Caco-2 (cell line): ENCODE data around the gene DZANK1. TPM values are rescaled to one million over a fixed set of nuclear protein-coding genes. Genes with fewer than 3 reads are reported as not detected.

Source experiments
- BruUV-seq: library from RNA; stranded (reverse); fragments of 400-500 nt; replicated peaks from 2 replicates; lab custom pipeline; 2021; lab: Mats Ljungman, UMichigan
- CTCF ChIA-PET: fragments of 300-600 bp; sonication (Branson Sonifier 250); formaldehyde crosslinking; loops from one replicate; lab custom pipeline; 2022; ENCODE audit warnings: antibody characterized with exemption; lab: Charles Lee
- POLR2A ChIA-PET: fragments of 300-600 bp; sonication (Branson Sonifier 250); formaldehyde crosslinking; loops from one replicate; lab custom pipeline; 2022; ENCODE audit warnings: antibody characterized with exemption; lab: Charles Lee
- DNase-seq, 2 experiments: peaks; one replicate each; pipeline versions ENCODE4 v3.0.0 to v3.0.0-alpha.2; 2020 to 2022
- H3K27me3 ChIP-seq: replicated peaks from 2 replicates; pipeline ENCODE4 v1.6.0; 2011; ENCODE audit warnings: low read length; ENCODE audit not compliant: control insufficient read depth, insufficient read depth
- H3K36me3 ChIP-seq: 2 replicates; pipeline ENCODE4 v1.5.1; 2011; ENCODE audit warnings: low read length; ENCODE audit not compliant: control insufficient read depth, insufficient read depth
- H3K4me1 ChIP-seq: fragments of 250-450 bp; sonication (Bioruptor Pico); 2 replicates; pipeline ENCODE4 v1.5.1; 2020; ENCODE audit warnings: mild to moderate bottlenecking
- H3K4me3 ChIP-seq: 2 replicates; pipeline ENCODE4 v1.5.1; 2011; ENCODE audit warnings: low read depth, mild to moderate bottlenecking, control low read depth, low read length
- H3K9me3 ChIP-seq: fragments of 250-450 bp; sonication (Bioruptor Pico); 2 replicates; pipeline ENCODE4 v1.5.1; 2020; ENCODE audit warnings: mild to moderate bottlenecking, moderate library complexity
- H3K27ac Mint-ChIP-seq: one replicate; pipeline ENCODE4 v1.8.0; 2022; ENCODE audit warnings: mixed read lengths; ENCODE audit not compliant: unreplicated experiment
- H3K27me3 Mint-ChIP-seq: one replicate; pipeline ENCODE4 v1.8.0; 2022; ENCODE audit warnings: mixed read lengths; ENCODE audit not compliant: insufficient read depth, unreplicated experiment
- H3K36me3 Mint-ChIP-seq: one replicate; pipeline ENCODE4 v1.8.0; 2022; ENCODE audit warnings: mild to moderate bottlenecking, mixed read lengths; ENCODE audit not compliant: insufficient read depth, unreplicated experiment
- H3K4me1 Mint-ChIP-seq: one replicate; pipeline ENCODE4 v1.8.0; 2022; ENCODE audit warnings: low read depth, mixed read lengths; ENCODE audit not compliant: unreplicated experiment
- H3K4me3 Mint-ChIP-seq: one replicate; pipeline ENCODE4 v1.8.0; 2022; ENCODE audit warnings: mild to moderate bottlenecking, moderate library complexity, mixed read lengths; ENCODE audit not compliant: unreplicated experiment
- H3K9me3 Mint-ChIP-seq: one replicate; pipeline ENCODE4 v1.8.0; 2022; ENCODE audit warnings: mixed read lengths; ENCODE audit not compliant: unreplicated experiment
- intact Hi-C: fragments of 100-400 bp; cut with micrococcal nuclease; formaldehyde crosslinking; loops from one replicate; pipeline ENCODE4 v1.10.0; 2022; ENCODE audit not compliant: unreplicated experiment
- total RNA-seq: library from RNA; stranded (reverse); gene quantifications from 2 replicates; pipeline ENCODE4 v1.2.3, GENCODE V29; 2022
- TF ChIP-seq, protein P1 (sequence below), 2 experiments: fragments of 200-600 bp in 1 of 2; IDR thresholded peaks; 1 replicate in 1 of 2; 2 replicates in 1 of 2; pipeline versions ENCODE4 v1.5.1 to v1.8.0; 2011 to 2022; ENCODE audit warnings: antibody characterized with exemption in 1 of 2, control low read depth in 1 of 2, inconsistent platforms in 1 of 2, low read depth in 1 of 2, low read length in 1 of 2, mild to moderate bottlenecking in 1 of 2, moderate library complexity in 1 of 2; ENCODE audit not compliant: insufficient read depth in 1 of 2, severe bottlenecking in 1 of 2, unreplicated experiment in 1 of 2

DZANK1 gene
- total RNA-seq, 1 experiment from 2014 or later, result 8.6 TPM

- no peaks in the 10 kb centered on the region; the same call in 1 of the 2 replicates for H3K36me3 ChIP-seq
- Mint-ChIP-seq H3K27ac (no peak overlapping the region), H3K27me3 (no peaks in the 10 kb centered on the region), H3K4me1 (peaks cover 8% of the 10 kb centered on the region), H3K4me3 (peak overlapping the region; percentile 94), H3K9me3 (no peaks in the 10 kb centered on the region), H3K36me3 (peaks cover 17% of the 10 kb centered on the region)
- BruUV-seq, result no TSS peak
- no peaks in the 10 kb centered on the region for H3K9me3 ChIP-seq
- intact Hi-C loops, result loop anchor here (1.0 kb wide), 2 partner anchors 10 to 30 kb away; partner anchors contain the start of genes DZANK1, POLR3F and SEC23B
- ChIA-PET CTCF (interaction anchor here (1.3 to 2.6 kb wide), 3 partner anchors 9 to 88 kb away, joined by 3 to 12 read pairs (median 3); partner anchors contain the start of genes DZANK1, POLR3F and SEC23B), POLR2A (interaction anchor here (0.8 to 1.8 kb wide), 5 partner anchors 9 to 209 kb away, joined by 3 to 55 read pairs (median 4); partner anchors contain the start of genes DZANK1, POLR3F, SEC23B and ZNF133)
- TF ChIP-seq, protein P1, sequence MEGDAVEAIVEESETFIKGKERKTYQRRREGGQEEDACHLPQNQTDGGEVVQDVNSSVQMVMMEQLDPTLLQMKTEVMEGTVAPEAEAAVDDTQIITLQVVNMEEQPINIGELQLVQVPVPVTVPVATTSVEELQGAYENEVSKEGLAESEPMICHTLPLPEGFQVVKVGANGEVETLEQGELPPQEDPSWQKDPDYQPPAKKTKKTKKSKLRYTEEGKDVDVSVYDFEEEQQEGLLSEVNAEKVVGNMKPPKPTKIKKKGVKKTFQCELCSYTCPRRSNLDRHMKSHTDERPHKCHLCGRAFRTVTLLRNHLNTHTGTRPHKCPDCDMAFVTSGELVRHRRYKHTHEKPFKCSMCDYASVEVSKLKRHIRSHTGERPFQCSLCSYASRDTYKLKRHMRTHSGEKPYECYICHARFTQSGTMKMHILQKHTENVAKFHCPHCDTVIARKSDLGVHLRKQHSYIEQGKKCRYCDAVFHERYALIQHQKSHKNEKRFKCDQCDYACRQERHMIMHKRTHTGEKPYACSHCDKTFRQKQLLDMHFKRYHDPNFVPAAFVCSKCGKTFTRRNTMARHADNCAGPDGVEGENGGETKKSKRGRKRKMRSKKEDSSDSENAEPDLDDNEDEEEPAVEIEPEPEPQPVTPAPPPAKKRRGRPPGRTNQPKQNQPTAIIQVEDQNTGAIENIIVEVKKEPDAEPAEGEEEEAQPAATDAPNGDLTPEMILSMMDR (IDR thresholded peaks at IDR 0.05; ENCODE audit: insufficient read depth in 1 of 2, low read depth in 1 of 2, low read length in 1 of 2, severe bottlenecking in 1 of 2, unreplicated experiment in 1 of 2), result no peak
- no peak for DNase-seq
- no peak overlapping the region for H3K4me3 ChIP-seq
- peaks cover 8% of the 10 kb centered on the region; the same call in 1 of the 2 replicates for H3K4me1 ChIP-seq
- no peaks in the 10 kb centered on the region for H3K27me3 ChIP-seq
These were observed 30.8 kb upstream of the DZANK1 start for GRCh38 chr20:18497603-18498002.

- intact Hi-C loops, result loop anchor here (1.0 kb wide), 2 partner anchors 10 to 30 kb away; partner anchors contain the start of genes DZANK1, POLR3F and SEC23B
- Mint-ChIP-seq H3K36me3 (peaks cover 17% of the 10 kb centered on the region), H3K4me1 (peaks cover 8% of the 10 kb centered on the region), H3K4me3 (peak within 1 kb of the TSS; percentile 94), H3K27ac (peak within 1 kb of the TSS; percentile 72), H3K27me3 (no peaks in the 10 kb centered on the region), H3K9me3 (no peaks in the 10 kb centered on the region)
- ChIA-PET CTCF (interaction anchor here (0.6 to 2.6 kb wide), 4 partner anchors 10 to 181 kb away, joined by 3 to 12 read pairs (median 8); partner anchors contain the start of genes DZANK1, POLR3F and SEC23B), POLR2A (interaction anchor here (0.8 to 1.8 kb wide), 5 partner anchors 10 to 209 kb away, joined by 3 to 55 read pairs (median 4); partner anchors contain the start of genes DZANK1, POLR3F, SEC23B and ZNF133)
- DNase-seq, result peak; percentile 89 to 90
- Histone ChIP-seq H3K36me3 (no peaks in the 10 kb centered on the region; the same call in 1 of the 2 replicates), H3K4me3 (peak within 1 kb of the TSS; percentile 64), H3K9me3 (no peaks in the 10 kb centered on the region), H3K4me1 (peaks cover 8% of the 10 kb centered on the region; the same call in 1 of the 2 replicates), H3K27me3 (no peaks in the 10 kb centered on the region)
- BruUV-seq, result TSS peak; percentile 45
- TF ChIP-seq, protein P1 (IDR thresholded peaks at IDR 0.05; ENCODE audit: insufficient read depth in 1 of 2, low read depth in 1 of 2, low read length in 1 of 2, severe bottlenecking in 1 of 2, unreplicated experiment in 1 of 2), result no peak
These were observed 30.1 kb upstream of the DZANK1 start, which contains the start of gene RBBP9 for GRCh38 chr20:18496740-18497592. TSS of gene RBBP9 (minus strand) at chr20:18497225. CDS start at chr20:18497167, 58 bp downstream.

DNA sequence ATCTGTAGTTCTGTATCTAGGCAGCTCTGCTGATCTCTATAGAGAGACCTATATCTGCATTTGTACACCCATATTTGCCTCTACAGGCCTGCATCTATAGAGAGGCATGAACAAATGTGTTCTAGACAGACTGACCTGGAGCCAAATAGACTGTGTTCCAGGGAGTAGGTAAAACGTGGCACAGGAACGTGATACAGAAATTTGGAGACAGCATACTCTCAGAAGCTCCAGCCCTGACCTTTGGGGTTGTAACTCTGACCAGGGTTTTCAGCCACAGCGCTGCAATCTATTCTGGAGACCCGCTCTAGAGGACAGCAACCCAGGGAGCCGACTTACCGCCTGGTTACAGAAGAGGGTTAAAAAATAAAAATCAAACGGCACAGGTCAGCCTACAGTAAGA, 29.2 kb upstream of the DZANK1 start:
- CTCF ChIA-PET, result interaction anchor here (1.3 to 2.6 kb wide), 2 partner anchors 11 to 29 kb away, joined by 3 to 12 read pairs; partner anchors contain the start of genes DZANK1, POLR3F and SEC23B
- Histone ChIP-seq H3K9me3 (no peaks in the 10 kb centered on the region), H3K36me3 (no peaks in the 10 kb centered on the region; the same call in 1 of the 2 replicates), H3K4me3 (peak overlapping the region; percentile 64), H3K27me3 (no peaks in the 10 kb centered on the region), H3K4me1 (peaks cover 8% of the 10 kb centered on the region; the same call in 1 of the 2 replicates)
- H3K9me3 Mint-ChIP-seq, result no peaks in the 10 kb centered on the region
- peaks cover 8% of the 10 kb centered on the region for H3K4me1 Mint-ChIP-seq
- H3K36me3 Mint-ChIP-seq, result peaks cover 17% of the 10 kb centered on the region
- no peak for DNase-seq
- POLR2A ChIA-PET, result interaction anchor here (0.9 to 1.8 kb wide), 3 partner anchors 11 to 29 kb away, joined by 3 to 55 read pairs (median 10); partner anchors contain the start of genes DZANK1, POLR3F and SEC23B
- no peaks in the 10 kb centered on the region for H3K27me3 Mint-ChIP-seq
- H3K4me3 Mint-ChIP-seq, result peak overlapping the region; percentile 94
- TF ChIP-seq, protein P1 (IDR thresholded peaks at IDR 0.05; ENCODE audit: insufficient read depth in 1 of 2, low read depth in 1 of 2, low read length in 1 of 2, severe bottlenecking in 1 of 2, unreplicated experiment in 1 of 2), result no peak
- intact Hi-C loops, result no loop called here
- BruUV-seq, result no TSS peak
- H3K27ac Mint-ChIP-seq, result peak overlapping the region; percentile 72
